Cardiac atrium fibroblast (primary cell): Measurements from ENCODE around the gene CDY2A. TPM values are rescaled to one million over a fixed set of nuclear protein-coding genes. Genes with fewer than 3 reads are reported as not detected.

Experiments
- total RNA-seq: library from RNA; depleted of rRNA; stranded (reverse); fragments of >200 nt; gene quantifications from 2 replicates; pipeline ENCODE4 v1.2.3, GENCODE V29; 2015

Gene CDY2A, protein sequence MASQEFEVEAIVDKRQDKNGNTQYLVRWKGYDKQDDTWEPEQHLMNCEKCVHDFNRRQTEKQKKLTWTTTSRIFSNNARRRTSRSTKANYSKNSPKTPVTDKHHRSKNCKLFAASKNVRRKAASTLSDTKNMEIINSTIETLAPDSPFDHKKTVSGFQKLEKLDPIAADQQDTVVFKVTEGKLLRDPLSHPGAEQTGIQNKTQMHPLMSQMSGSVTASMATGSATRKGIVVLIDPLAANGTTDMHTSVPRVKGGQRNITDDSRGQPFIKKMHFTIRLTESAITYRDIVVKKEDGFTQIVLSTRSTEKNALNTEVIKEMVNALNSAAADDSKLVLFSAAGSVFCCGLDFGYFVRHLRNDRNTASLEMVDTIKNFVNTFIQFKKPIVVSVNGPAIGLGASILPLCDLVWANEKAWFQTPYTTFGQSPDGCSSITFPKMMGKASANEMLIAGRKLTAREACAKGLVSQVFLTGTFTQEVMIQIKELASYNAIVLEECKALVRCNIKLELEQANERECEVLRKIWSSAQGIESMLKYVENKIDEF
- total RNA-seq = not detected in 2 replicates

DNA sequence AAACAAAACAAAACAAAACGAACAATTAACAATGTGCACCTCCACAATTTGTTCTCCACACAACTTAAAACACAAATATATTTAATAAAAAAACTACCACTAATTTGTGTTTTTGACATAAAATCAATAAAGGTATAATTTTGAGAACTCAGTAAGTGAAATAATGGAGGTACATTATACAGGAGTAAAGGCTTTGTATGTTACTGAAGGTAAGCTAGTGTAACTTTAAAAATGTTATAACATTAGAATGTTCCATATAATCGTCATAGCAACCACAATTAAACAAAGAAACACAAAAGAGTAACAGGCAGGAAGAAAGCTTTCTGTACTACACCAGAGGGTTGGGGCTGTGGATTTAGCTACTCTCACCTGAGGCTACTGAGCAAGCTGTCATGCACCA lies at the start of gene CDY2A:
TSS of gene CDY2A (plus strand) at position 301 of the 400 bp plus-strand sequence. CDS start 328 bp downstream, outside the sequence.

Other genes starting within 250 kb of the CDY2A start
- not detected in 2 replicates for gene CDY2B, start 145.6 kb upstream of the CDY2A start, total RNA-seq